ENCODE data around the gene RNU5D-1. TPM values are rescaled to one million over a fixed set of nuclear protein-coding genes. Genes with fewer than 3 reads are reported as not detected.
A peak's percentile ranks its signal among the peaks of the same experiment; 100 is the strongest.

The RNU5D-1 gene
- polyA plus RNA-seq (2013, experiment 1 of 4), result 456 TPM
- polyA plus RNA-seq (2013, experiment 2 of 4), result 354 TPM
- polyA plus RNA-seq (2013, experiment 3 of 4), result 5,846 TPM
- polyA plus RNA-seq (2013, experiment 4 of 4), result 2,286 TPM

DNA sequence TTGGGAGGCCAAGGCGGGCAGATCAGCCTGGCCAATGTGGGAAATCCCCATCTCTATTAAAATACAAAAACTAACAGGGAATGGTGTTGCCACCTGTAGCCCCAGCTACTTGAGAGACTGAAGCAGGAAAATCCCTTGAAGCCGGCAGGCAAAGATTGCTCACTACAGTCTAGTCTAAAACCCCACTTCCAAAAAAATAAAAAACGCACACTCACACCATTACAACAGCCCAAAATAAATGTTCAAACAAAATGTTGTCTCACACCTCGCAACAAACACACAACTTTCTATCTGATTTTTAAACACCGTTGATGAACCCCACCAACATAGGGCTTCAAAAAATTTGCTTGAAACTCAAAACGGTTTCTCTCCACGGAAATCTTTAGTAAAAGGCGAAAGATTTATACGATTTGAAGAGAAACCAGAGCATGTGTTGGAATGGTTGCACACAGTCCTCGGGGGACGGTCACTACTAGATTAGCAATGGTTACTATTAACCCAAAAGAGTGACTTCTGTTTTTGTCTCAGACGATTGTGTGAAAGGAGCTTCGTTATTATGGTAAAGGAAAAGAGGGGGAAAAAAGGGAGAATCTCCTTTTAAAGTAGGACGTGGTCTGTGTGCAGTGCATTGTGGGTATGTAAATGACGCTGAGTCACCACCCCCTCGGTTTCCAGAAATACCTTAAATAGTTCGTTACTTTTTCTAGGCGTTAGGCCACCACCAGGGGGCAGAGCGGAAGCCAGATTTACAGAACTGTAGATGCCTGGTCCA, at the start of gene RNU5D-1:
Gene RNU5D-1, minus strand, starts transcription at position 430 of the 772 bp plus-strand sequence.
- H3K9me3 ChIP-seq (ENCODE audit: control insufficient read depth, low read length), result no peaks in the 10 kb centered on the region
- WGBS, 2 experiments, result 25% methylated on average over 19 of the region's 19 CpGs
- no peaks in the 10 kb centered on the region for H3K4me1 ChIP-seq (ENCODE audit: control insufficient read depth, insufficient read depth, low read length)
- peak within 1 kb of the TSS; percentile 99 for H3K27ac ChIP-seq (ENCODE audit: insufficient read depth, low read depth, low read length, poor library complexity, severe bottlenecking)
- no peak within 1 kb of the TSS for H3K4me3 ChIP-seq (ENCODE audit: insufficient read depth, low read depth, low read length)
- H3K27me3 ChIP-seq (ENCODE audit: control insufficient read depth, insufficient read depth, low read length, poor library complexity, severe bottlenecking), result no peaks in the 10 kb centered on the region
- no peaks in the 10 kb centered on the region for H3K36me3 ChIP-seq (ENCODE audit: control insufficient read depth, insufficient read depth, low read length)

DNA sequence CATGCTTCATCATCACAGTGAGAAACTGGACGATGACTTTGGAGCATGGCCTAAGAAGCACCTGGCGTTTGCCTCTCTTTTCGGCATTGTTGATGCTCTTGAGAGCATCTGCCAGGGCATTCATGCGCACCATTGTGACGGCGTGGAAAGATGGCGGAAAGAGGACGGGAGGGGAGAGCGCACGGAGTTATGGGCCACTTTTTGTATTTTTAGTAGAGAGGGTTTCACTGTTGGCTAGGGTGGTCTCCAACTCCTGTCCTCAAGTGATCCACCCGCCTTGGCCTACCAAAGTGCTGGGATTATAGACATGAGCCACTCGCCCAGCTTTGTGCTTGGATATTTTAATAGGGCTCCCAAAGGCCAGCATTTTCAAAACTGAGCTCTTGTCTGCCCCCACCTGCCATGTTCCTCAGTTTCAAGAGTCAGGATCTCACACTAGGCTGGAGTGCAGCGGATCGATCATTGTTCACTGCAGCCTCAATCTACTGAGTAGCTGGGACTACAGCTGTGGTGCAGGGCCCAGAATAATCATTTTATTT, 49.7 kb upstream of the RNU5D-1 start:
- H3K4me3 ChIP-seq (ENCODE audit: insufficient read depth, low read depth, low read length), result no peak overlapping the region
- peaks cover 15% of the 10 kb centered on the region for H3K36me3 ChIP-seq (ENCODE audit: control insufficient read depth, insufficient read depth, low read length)
- WGBS, 2 experiments, result 95 to 96% methylated on average over 14 of the region's 14 CpGs

DNA sequence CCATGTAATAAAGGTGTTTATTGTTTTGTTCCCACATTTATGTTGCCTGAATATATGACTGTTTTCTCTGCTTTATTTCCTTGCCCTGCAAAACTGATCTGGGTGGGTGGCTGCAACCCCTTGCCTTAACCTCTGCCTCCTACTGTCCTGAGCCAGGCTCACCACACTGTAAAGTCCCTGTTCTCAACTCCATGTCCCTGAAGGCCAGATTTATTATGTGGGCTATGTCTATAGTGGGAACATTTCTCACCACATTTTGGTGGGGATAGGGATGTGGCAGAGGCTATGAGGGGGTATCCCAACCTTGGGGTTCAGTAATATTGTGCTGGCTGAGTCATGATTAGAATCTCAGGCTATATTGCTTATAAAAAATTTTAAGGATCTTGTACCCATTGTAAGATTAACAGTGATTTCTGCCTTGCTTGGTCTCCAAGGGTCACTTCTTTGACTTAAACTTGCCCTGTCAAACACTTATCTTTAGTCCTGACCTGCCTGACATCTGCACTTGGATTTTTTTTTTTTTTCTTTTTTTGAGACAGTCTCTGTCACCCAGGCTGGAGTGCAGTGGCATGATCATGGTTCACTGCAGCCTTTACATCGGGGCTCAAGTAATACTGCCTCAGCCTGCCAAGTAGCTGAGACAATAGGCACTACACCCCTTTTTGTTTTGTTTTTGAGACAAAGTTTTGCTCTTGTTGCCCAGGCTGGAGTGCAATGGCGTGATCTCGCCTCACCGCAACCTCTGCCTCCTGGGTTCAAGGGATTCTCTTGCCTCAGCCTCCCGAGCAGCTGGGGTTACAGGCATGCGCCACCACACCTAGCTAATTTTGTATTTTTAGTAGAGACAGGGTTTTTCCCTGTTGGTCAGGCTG, 48.0 kb upstream of the RNU5D-1 start:
- H3K4me3 ChIP-seq (ENCODE audit: insufficient read depth, low read depth, low read length), result no peak overlapping the region
- 93 to 95% methylated on average over 6 of the region's 6 CpGs for WGBS, 2 experiments

More for the DNA sequence above, 49.7 kb upstream of the RNU5D-1 start:
- H3K9me3 ChIP-seq (ENCODE audit: control insufficient read depth, low read length), result no peaks in the 10 kb centered on the region
- peaks cover 4% of the 10 kb centered on the region for H3K4me1 ChIP-seq (ENCODE audit: control insufficient read depth, insufficient read depth, low read length)
- peaks cover 11% of the 10 kb centered on the region for H3K27me3 ChIP-seq (ENCODE audit: control insufficient read depth, insufficient read depth, low read length, poor library complexity, severe bottlenecking)
- H3K27ac ChIP-seq (ENCODE audit: insufficient read depth, low read depth, low read length, poor library complexity, severe bottlenecking), result peak overlapping the region; percentile 6

DNA sequence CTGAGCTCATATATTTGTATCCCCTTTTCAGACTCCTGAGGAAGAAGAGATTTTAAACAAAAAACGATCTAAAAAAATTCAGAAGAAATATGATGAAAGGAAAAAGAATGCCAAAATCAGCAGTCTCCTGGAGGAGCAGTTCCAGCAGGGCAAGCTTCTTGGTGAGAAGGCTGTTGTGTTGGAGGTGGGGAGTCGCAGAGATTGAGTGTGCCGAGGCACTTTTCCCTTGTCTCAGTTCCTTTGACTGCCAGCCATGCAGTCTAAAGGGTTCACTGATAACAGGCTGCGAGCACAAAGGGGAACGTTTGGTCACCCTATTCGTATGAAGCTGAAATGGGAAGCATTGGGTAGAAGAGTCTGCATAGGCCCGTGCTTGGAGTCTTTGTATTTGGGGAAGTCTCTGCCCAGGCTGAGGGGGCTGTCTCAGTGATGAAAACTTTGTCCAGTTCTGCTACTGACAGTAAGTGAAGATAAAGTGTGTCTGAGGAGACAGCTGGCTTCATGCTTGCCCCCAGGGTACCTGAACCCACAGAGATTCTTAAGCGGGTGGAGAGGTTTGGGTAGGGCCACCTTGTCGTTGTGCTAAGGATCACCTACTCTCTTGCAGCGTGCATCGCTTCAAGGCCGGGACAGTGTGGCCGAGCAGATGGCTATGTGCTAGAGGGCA, 47.1 kb upstream of the RNU5D-1 start:
- Histone ChIP-seq H3K9me3 (ENCODE audit: control insufficient read depth, low read length) (no peaks in the 10 kb centered on the region), H3K4me1 (ENCODE audit: control insufficient read depth, insufficient read depth, low read length) (peaks cover 4% of the 10 kb centered on the region), H3K27me3 (ENCODE audit: control insufficient read depth, insufficient read depth, low read length, poor library complexity, severe bottlenecking) (no peaks in the 10 kb centered on the region), H3K36me3 (ENCODE audit: control insufficient read depth, insufficient read depth, low read length) (peaks cover 15% of the 10 kb centered on the region), H3K4me3 (ENCODE audit: insufficient read depth, low read depth, low read length) (no peak overlapping the region), H3K27ac (ENCODE audit: insufficient read depth, low read depth, low read length, poor library complexity, severe bottlenecking) (no peak overlapping the region)
- WGBS, 2 experiments, result 94% methylated on average over 13 of the region's 13 CpGs

More for the DNA sequence above, 48.0 kb upstream of the RNU5D-1 start:
- Histone ChIP-seq H3K9me3 (ENCODE audit: control insufficient read depth, low read length) (no peaks in the 10 kb centered on the region), H3K27me3 (ENCODE audit: control insufficient read depth, insufficient read depth, low read length, poor library complexity, severe bottlenecking) (no peaks in the 10 kb centered on the region), H3K36me3 (ENCODE audit: control insufficient read depth, insufficient read depth, low read length) (peaks cover 15% of the 10 kb centered on the region), H3K4me1 (ENCODE audit: control insufficient read depth, insufficient read depth, low read length) (peaks cover 4% of the 10 kb centered on the region), H3K27ac (ENCODE audit: insufficient read depth, low read depth, low read length, poor library complexity, severe bottlenecking) (no peak overlapping the region)

DNA sequence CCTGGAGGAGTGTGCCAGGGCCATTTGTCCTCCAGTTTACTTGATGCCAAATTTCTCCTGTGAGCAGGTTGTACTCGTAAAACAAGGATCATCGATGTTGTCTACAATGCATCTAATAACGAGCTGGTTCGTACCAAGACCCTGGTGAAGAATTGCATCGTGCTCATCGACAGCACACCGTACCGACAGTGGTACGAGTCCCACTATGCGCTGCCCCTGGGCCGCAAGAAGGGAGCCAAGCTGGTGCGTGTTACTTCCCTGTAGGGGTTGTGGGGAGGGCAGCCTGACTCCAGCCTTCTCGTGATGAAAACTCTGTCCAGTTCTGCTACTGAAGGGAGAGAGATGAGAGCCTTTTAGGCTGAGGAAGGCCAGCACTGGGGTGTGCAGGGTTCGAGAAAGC, 46.6 kb upstream of the RNU5D-1 start:
- no peaks in the 10 kb centered on the region for H3K27me3 ChIP-seq (ENCODE audit: control insufficient read depth, insufficient read depth, low read length, poor library complexity, severe bottlenecking)
- H3K27ac ChIP-seq (ENCODE audit: insufficient read depth, low read depth, low read length, poor library complexity, severe bottlenecking), result no peak overlapping the region
- H3K4me1 ChIP-seq (ENCODE audit: control insufficient read depth, insufficient read depth, low read length), result peaks cover 4% of the 10 kb centered on the region
- H3K4me3 ChIP-seq (ENCODE audit: insufficient read depth, low read depth, low read length), result no peak overlapping the region
- no peaks in the 10 kb centered on the region for H3K9me3 ChIP-seq (ENCODE audit: control insufficient read depth, low read length)
- 95% methylated on average over 14 of the region's 14 CpGs for WGBS, 2 experiments
- H3K36me3 ChIP-seq (ENCODE audit: control insufficient read depth, insufficient read depth, low read length), result peaks cover 15% of the 10 kb centered on the region

DNA sequence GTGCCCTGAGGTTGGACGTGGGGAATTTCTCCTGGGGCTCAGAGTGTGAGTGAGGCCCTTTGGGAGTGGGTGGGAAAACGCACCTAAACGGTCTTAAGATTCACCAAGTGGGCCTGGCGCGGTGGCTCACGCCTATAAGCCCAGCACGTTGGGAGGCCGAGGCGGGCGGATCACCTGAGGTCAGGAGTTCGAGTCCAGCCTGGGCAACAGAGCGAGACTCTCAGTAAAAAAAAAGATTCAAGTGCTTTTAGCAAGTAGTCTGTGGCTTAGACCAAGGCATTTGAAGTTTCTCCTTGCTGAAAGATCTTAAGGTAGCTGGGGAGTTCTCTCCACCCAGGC, 45.7 kb upstream of the RNU5D-1 start:
- peaks cover 4% of the 10 kb centered on the region for H3K4me1 ChIP-seq (ENCODE audit: control insufficient read depth, insufficient read depth, low read length)
- H3K27ac ChIP-seq (ENCODE audit: insufficient read depth, low read depth, low read length, poor library complexity, severe bottlenecking), result no peak overlapping the region
- H3K4me3 ChIP-seq (ENCODE audit: insufficient read depth, low read depth, low read length), result peak overlapping the region; percentile 99
- 50 to 53% methylated on average over 12 of the region's 12 CpGs for WGBS, 2 experiments
- no peaks in the 10 kb centered on the region for H3K27me3 ChIP-seq (ENCODE audit: control insufficient read depth, insufficient read depth, low read length, poor library complexity, severe bottlenecking)
- no peaks in the 10 kb centered on the region for H3K9me3 ChIP-seq (ENCODE audit: control insufficient read depth, low read length)
- peaks cover 15% of the 10 kb centered on the region for H3K36me3 ChIP-seq (ENCODE audit: control insufficient read depth, insufficient read depth, low read length)

DNA sequence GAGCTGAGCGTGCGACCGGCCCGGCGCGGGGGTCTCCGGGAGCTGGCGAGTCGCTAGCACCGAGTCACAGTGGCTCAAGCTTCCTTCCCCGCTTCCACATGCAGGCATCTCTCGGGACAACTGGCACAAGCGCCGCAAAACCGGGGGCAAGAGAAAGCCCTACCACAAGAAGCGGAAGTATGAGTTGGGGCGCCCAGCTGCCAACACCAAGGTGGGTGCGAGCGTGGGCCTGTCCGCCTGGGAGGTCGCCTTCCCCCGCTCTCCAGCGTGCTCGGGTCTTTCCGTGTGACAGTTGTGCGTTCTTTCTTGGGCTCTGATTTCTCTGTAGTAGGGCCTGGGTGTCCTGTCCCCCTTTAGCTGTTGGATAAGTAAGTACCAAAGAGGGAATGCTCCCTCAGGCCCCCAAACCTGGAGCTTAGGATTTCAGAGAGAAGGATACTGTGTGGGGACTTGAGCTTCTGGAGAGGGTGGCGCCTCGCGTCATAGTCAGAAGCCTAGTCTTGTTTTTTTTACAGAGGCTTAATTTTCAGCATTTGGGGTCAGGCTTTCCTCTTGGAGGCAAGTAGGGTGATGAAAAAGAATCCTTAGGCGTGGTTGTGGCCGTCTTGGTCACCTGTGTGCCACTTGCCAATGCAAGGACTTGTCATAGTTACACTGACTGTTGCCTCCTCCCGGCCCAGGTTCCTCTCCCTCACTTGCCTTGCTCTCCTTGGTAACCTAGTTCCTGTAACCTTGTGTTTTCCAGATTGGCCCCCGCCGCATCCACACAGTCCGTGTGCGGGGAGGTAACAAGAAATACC, 45.2 kb upstream of the RNU5D-1 start:
- peak overlapping the region; percentile 88 for H3K27ac ChIP-seq (ENCODE audit: insufficient read depth, low read depth, low read length, poor library complexity, severe bottlenecking)
- no peaks in the 10 kb centered on the region for H3K27me3 ChIP-seq (ENCODE audit: control insufficient read depth, insufficient read depth, low read length, poor library complexity, severe bottlenecking)
- WGBS, 2 experiments, result 4 to 5% methylated on average over 36 of the region's 36 CpGs
- H3K4me3 ChIP-seq (ENCODE audit: insufficient read depth, low read depth, low read length), result peak overlapping the region; percentile 99
- no peaks in the 10 kb centered on the region for H3K9me3 ChIP-seq (ENCODE audit: control insufficient read depth, low read length)
- H3K4me1 ChIP-seq (ENCODE audit: control insufficient read depth, insufficient read depth, low read length), result peaks cover 4% of the 10 kb centered on the region
- H3K36me3 ChIP-seq (ENCODE audit: control insufficient read depth, insufficient read depth, low read length), result peaks cover 15% of the 10 kb centered on the region

- Histone ChIP-seq H3K27me3 (ENCODE audit: control insufficient read depth, insufficient read depth, low read length, poor library complexity, severe bottlenecking) (no peaks in the 10 kb centered on the region), H3K4me1 (ENCODE audit: control insufficient read depth, insufficient read depth, low read length) (peaks cover 4% of the 10 kb centered on the region), H3K36me3 (ENCODE audit: control insufficient read depth, insufficient read depth, low read length) (peaks cover 15% of the 10 kb centered on the region), H3K9me3 (ENCODE audit: control insufficient read depth, low read length) (no peaks in the 10 kb centered on the region), H3K27ac (ENCODE audit: insufficient read depth, low read depth, low read length, poor library complexity, severe bottlenecking) (peak within 1 kb of the TSS; percentile 88), H3K4me3 (ENCODE audit: insufficient read depth, low read depth, low read length) (peak within 1 kb of the TSS; percentile 99)
- WGBS, 2 experiments, result 0 to 1% methylated on average over 65 of the region's 65 CpGs
Measured at GRCh38 chr1:44775078-44775929, 44.3 kb upstream of the RNU5D-1 start, which contains the start of gene RPS8. RPS8 (plus strand) TSS chr1:44775540; CDS start chr1:44775597, 57 bp downstream.
